Measurements from ENCODE around the gene ATG101. TPM values are rescaled to one million over a fixed set of nuclear protein-coding genes. Genes with fewer than 3 reads are reported as not detected.

The ATG101 gene
- total RNA-seq, 4 donors from 2014 or later = 28.3 to 42.1 (median 37.2) TPM

GRCh38 chr12:52122904-52123303 lies 53.1 kb downstream of the ATG101 start:
- H3K9me3 ChIP-seq = no peaks in the 10 kb centered on the region
- H3K27ac ChIP-seq = no peak overlapping the region
- H3K27me3 ChIP-seq = peaks cover 0 to 11% of the 10 kb centered on the region in 2 donors
- no peak for DNase-seq
- no peak overlapping the region for H3K4me3 ChIP-seq
- H3K4me1 ChIP-seq = no peaks in the 10 kb centered on the region
- intact Hi-C loops (cut with DNase I; ENCODE audit: low total_unique reads) = no loop called here
- no peaks in the 10 kb centered on the region for H3K36me3 ChIP-seq
- no peak for TF ChIP-seq POLR2A (IDR thresholded peaks at IDR 0.05)
- TF ChIP-seq CTCF (IDR thresholded peaks at IDR 0.05) = no peak

GRCh38 chr12:52123487-52124186 lies 53.9 kb downstream of the ATG101 start:
- H3K4me1 ChIP-seq = no peaks in the 10 kb centered on the region
- H3K27ac ChIP-seq = no peak overlapping the region
- no peak overlapping the region for H3K4me3 ChIP-seq
- peaks cover 0 to 11% of the 10 kb centered on the region in 2 donors for H3K27me3 ChIP-seq
- H3K36me3 ChIP-seq = no peaks in the 10 kb centered on the region
- H3K9me3 ChIP-seq = no peaks in the 10 kb centered on the region
- TF ChIP-seq POLR2A (IDR thresholded peaks at IDR 0.05) (no peak), CTCF (IDR thresholded peaks at IDR 0.05) (no peak)
- intact Hi-C loops (cut with DNase I; ENCODE audit: low total_unique reads) = no loop called here
- no peak for DNase-seq

GRCh38 chr12:52125476-52125900 lies 55.7 kb downstream of the ATG101 start:
- TF ChIP-seq POLR2A (IDR thresholded peaks at IDR 0.05) (no peak), CTCF (IDR thresholded peaks at IDR 0.05) (no peak)
- H3K4me1 ChIP-seq = no peaks in the 10 kb centered on the region
- peak overlapping the region; percentile 59 to 63 for H3K27ac ChIP-seq
- intact Hi-C loops (cut with DNase I; ENCODE audit: low total_unique reads) = no loop called here
- no peak overlapping the region for H3K4me3 ChIP-seq
- peaks cover 0 to 11% of the 10 kb centered on the region in 2 donors for H3K27me3 ChIP-seq
- no peaks in the 10 kb centered on the region for H3K9me3 ChIP-seq
- DNase-seq = no peak
- H3K36me3 ChIP-seq = no peaks in the 10 kb centered on the region

- no peak for DNase-seq
- intact Hi-C loops (cut with DNase I; ENCODE audit: low total_unique reads) = no loop called here
- no peak overlapping the region for H3K4me3 ChIP-seq
- H3K27ac ChIP-seq = peak overlapping the region; percentile 59 to 63
- peaks cover 0 to 6% of the 10 kb centered on the region in 2 donors for H3K27me3 ChIP-seq
- H3K36me3 ChIP-seq = no peaks in the 10 kb centered on the region
- H3K9me3 ChIP-seq = no peaks in the 10 kb centered on the region
- no peaks in the 10 kb centered on the region for H3K4me1 ChIP-seq
- TF ChIP-seq POLR2A (IDR thresholded peaks at IDR 0.05) = no peak
- TF ChIP-seq CTCF (IDR thresholded peaks at IDR 0.05) = no peak
Observed at GRCh38 chr12:52126050-52126604, 56.3 kb downstream of the ATG101 start.

Other genes with a start within 250 kb of the ATG101 start
- gene FIGNL2, start 221.3 kb upstream of the ATG101 start, total RNA-seq = 1 to 10 TPM in 2 of 4 donors, not detected in 2; 1.7 to 2.7 TPM
- 1 to 10 TPM in 1 of 4 donors, under 1 TPM in 2, not detected in 1; 0.14 to 2.9 (median 0.27) TPM for gene ANKRD33, start 181.9 kb upstream of the ATG101 start, total RNA-seq
- gene ACVRL1, start 162.5 kb upstream of the ATG101 start, total RNA-seq = 100 to 1,000 TPM in 3 of 4 donors, 10 to 100 TPM in 1; 52.1 to 161 (median 127) TPM
- gene ACVR1B, start 118.3 kb upstream of the ATG101 start, total RNA-seq = 10 to 100 TPM in 3 of 4 donors, 1 to 10 TPM in 1; 2.6 to 31.6 (median 14.4) TPM
- 100 to 1,000 TPM in 1 of 4 donors, 10 to 100 TPM in 2, 1 to 10 TPM in 1; 6.4 to 153 (median 42.1) TPM for gene TAMALIN, start 63.0 kb upstream of the ATG101 start, total RNA-seq
- gene NR4A1, start 18.5 kb upstream of the ATG101 start, total RNA-seq = 100 to 1,000 TPM in 3 of 4 donors, 10 to 100 TPM in 1; 31.7 to 297 (median 135) TPM
- gene SMIM41, start 9.7 kb downstream of the ATG101 start, total RNA-seq = not detected
- 1 to 10 TPM in 1 of 4 donors, not detected in 3; 1.1 TPM for gene KRT80, start 122.0 kb downstream of the ATG101 start, total RNA-seq
- 10 to 100 TPM in 1 of 4 donors, 1 to 10 TPM in 2, not detected in 1; 2.1 to 51.2 (median 5.1) TPM for gene KRT7, start 163.3 kb downstream of the ATG101 start, total RNA-seq
- gene KRT86, start 204.7 kb downstream of the ATG101 start, total RNA-seq = under 1 TPM in 1 of 4 donors, not detected in 3; 0.35 TPM
- gene KRT81, start 221.6 kb downstream of the ATG101 start, total RNA-seq = not detected

Measured in uterus (tissue), 4 donors.